PC-3 (cell line): ENCODE results near the gene ARHGEF38. TPM values are rescaled to one million over a fixed set of nuclear protein-coding genes. Genes with fewer than 3 reads are reported as not detected.
"Not testable (repeated sequence)": the region's sequence is repeated elsewhere in the genome, so short reads cannot be mapped to it uniquely, and the experiment has no call there.

Experiments used
- ATAC-seq: fragments of 200-7000 bp; cut with Tn5 transposase; 2 replicates; pipeline ENCODE4 v1.9.1; 2020; ENCODE audit warnings: mild to moderate bottlenecking, moderate library complexity
- BruUV-seq: library from RNA; stranded (reverse); fragments of 400-500 nt; replicated peaks from 2 replicates; lab custom pipeline; 2021; lab: Mats Ljungman, UMichigan
- CTCF ChIA-PET: fragments of 300-600 bp; sonication (Branson Sonifier 250); formaldehyde crosslinking; loops from one replicate; lab custom pipeline; 2022; ENCODE audit warnings: antibody characterized with exemption; lab: Charles Lee
- POLR2A ChIA-PET: fragments of 300-600 bp; sonication (Branson Sonifier 250); formaldehyde crosslinking; loops from one replicate; lab custom pipeline; 2022; ENCODE audit warnings: antibody characterized with exemption; ENCODE audit not compliant: unreplicated experiment; lab: Charles Lee
- DNase-seq: peaks from one replicate; pipeline ENCODE4 v3.0.0-alpha.2; 2015
- H2AFZ ChIP-seq: fragments of 300-600 bp; sonication (generic); 2 replicates; pipeline ENCODE4 v1.6.0; 2016; ENCODE audit warnings: antibody characterized with exemption, low read length
- H3F3A ChIP-seq: fragments of 300-600 bp; sonication (generic); one replicate; pipeline ENCODE4 v1.6.0; 2017; ENCODE audit warnings: antibody characterized with exemption, low read length, control low read depth, mild to moderate bottlenecking; ENCODE audit not compliant: unreplicated experiment
- H3K27ac ChIP-seq: fragments of 300-600 bp; sonication (generic); 2 replicates; pipeline ENCODE4 v1.5.1; 2016; ENCODE audit warnings: mild to moderate bottlenecking, low read length
- H3K27me3 ChIP-seq: fragments of 300-600 bp; sonication (generic); 2 replicates; pipeline ENCODE4 v1.6.1; 2016; ENCODE audit warnings: low read length, mixed read lengths
- H3K36me3 ChIP-seq: fragments of 300-600 bp; sonication (generic); 2 replicates; pipeline ENCODE4 v1.6.1; 2016; ENCODE audit warnings: low read depth, mixed run types, low read length, mixed read lengths
- H3K4me1 ChIP-seq: fragments of 300-600 bp; sonication (generic); 2 replicates; pipeline ENCODE4 v1.5.1; 2016; ENCODE audit warnings: low read length; ENCODE audit not compliant: insufficient read depth
- H3K4me2 ChIP-seq: fragments of 300-600 bp; sonication (generic); 2 replicates; pipeline ENCODE4 v1.6.0; 2016; ENCODE audit warnings: low read length
- H3K4me3 ChIP-seq: fragments of 300-600 bp; sonication (generic); 2 replicates; pipeline ENCODE4 v1.5.1; 2016; ENCODE audit warnings: mild to moderate bottlenecking, low read length, mixed read lengths
- H3K79me2 ChIP-seq: fragments of 300-600 bp; sonication (generic); 2 replicates; pipeline ENCODE4 v1.6.1; 2017; ENCODE audit warnings: low read length, mixed read lengths
- H3K9ac ChIP-seq: fragments of 300-600 bp; sonication (generic); 2 replicates; pipeline ENCODE4 v1.6.0; 2016; ENCODE audit warnings: mild to moderate bottlenecking, low read length
- H3K9me2 ChIP-seq: fragments of 300-600 bp; sonication (generic); replicated peaks from 2 replicates; pipeline ENCODE4 v1.6.1; 2016; ENCODE audit warnings: mixed run types, low read length, mixed read lengths
- H3K9me3 ChIP-seq: fragments of 300-600 bp; sonication (generic); 2 replicates; pipeline ENCODE4 v1.6.1; 2016; ENCODE audit warnings: low read length, mixed read lengths
- H4K20me1 ChIP-seq: fragments of 300-600 bp; sonication (generic); 2 replicates; pipeline ENCODE4 v1.6.1; 2016; ENCODE audit warnings: low read length, mixed read lengths
- EZH2 ChIP-seq: fragments of 300-600 bp; sonication (generic); IDR thresholded peaks from one replicate; pipeline ENCODE4 v1.6.1; 2017; ENCODE audit warnings: antibody characterized with exemption, mild to moderate bottlenecking, low read length; ENCODE audit not compliant: unreplicated experiment
- EZH2phosphoT487 ChIP-seq: fragments of 300-600 bp; sonication (generic); IDR thresholded peaks from 2 replicates; pipeline ENCODE4 v1.6.1; 2018; ENCODE audit warnings: mild to moderate bottlenecking, antibody characterized with exemption, low read length, borderline replicate concordance
- intact Hi-C: fragments of 100-400 bp; cut with micrococcal nuclease; formaldehyde crosslinking; loops from 2 replicates; pipeline ENCODE4 v1.9.0; 2023
- total RNA-seq: library from RNA; depleted of rRNA; stranded (reverse); fragments of >200 nt; gene quantifications from 2 replicates; pipeline ENCODE4 v1.2.3, GENCODE V29; 2014
- TF ChIP-seq, protein P1 (sequence below): fragments of 300-600 bp; sonication (generic); conservative IDR thresholded peaks from 2 replicates; pipeline ENCODE4 v1.5.1; 2017; ENCODE audit warnings: antibody characterized with exemption, low read depth, mild to moderate bottlenecking, low read length

Gene ARHGEF38
- total RNA-seq, 1 experiment from 2014 or later: 2.0 TPM

DNA sequence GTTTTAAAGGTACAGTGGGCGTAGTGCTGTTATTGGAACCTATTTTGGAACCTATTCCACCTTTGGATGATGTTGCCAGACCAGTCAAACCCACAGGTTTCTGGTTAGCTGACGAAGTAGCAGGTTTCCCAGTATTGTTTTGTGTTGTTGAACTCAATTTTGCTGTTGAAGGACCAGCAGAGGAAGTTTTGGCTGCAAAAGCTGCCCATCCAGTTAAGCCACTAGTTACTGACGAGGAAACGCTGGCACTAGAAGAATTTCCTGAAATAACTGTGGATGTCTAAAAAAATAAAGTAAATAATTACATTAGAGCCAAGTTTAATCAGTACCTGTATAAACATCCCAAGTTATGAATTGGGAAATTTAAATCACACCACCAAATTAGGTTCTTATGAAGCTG, 130.6 kb downstream of the ARHGEF38 start:
- H3K79me2 ChIP-seq: no peaks in the 10 kb centered on the region
- H3K9ac ChIP-seq: no peak overlapping the region
- no peaks in the 10 kb centered on the region for H3K27me3 ChIP-seq
- no TSS peak for BruUV-seq
- no peak for TF ChIP-seq EZH2
- TF ChIP-seq, protein P1, sequence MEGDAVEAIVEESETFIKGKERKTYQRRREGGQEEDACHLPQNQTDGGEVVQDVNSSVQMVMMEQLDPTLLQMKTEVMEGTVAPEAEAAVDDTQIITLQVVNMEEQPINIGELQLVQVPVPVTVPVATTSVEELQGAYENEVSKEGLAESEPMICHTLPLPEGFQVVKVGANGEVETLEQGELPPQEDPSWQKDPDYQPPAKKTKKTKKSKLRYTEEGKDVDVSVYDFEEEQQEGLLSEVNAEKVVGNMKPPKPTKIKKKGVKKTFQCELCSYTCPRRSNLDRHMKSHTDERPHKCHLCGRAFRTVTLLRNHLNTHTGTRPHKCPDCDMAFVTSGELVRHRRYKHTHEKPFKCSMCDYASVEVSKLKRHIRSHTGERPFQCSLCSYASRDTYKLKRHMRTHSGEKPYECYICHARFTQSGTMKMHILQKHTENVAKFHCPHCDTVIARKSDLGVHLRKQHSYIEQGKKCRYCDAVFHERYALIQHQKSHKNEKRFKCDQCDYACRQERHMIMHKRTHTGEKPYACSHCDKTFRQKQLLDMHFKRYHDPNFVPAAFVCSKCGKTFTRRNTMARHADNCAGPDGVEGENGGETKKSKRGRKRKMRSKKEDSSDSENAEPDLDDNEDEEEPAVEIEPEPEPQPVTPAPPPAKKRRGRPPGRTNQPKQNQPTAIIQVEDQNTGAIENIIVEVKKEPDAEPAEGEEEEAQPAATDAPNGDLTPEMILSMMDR: no peak
- no peak for TF ChIP-seq EZH2phosphoT487
- DNase-seq: peak; percentile 92
- no peak overlapping the region for H3K4me3 ChIP-seq
- H3K27ac ChIP-seq: peak overlapping the region; percentile 60
- H4K20me1 ChIP-seq: no peaks in the 10 kb centered on the region
- peak overlapping the region; percentile 50 for H3K4me2 ChIP-seq
- no peaks in the 10 kb centered on the region for H3K9me3 ChIP-seq
- ChIA-PET POLR2A (no interaction called here), CTCF (no interaction called here)
- H3K4me1 ChIP-seq: peaks cover 41% of the 10 kb centered on the region
- peaks cover 7% of the 10 kb centered on the region for H3K36me3 ChIP-seq
- H3F3A ChIP-seq: peaks cover 7% of the 10 kb centered on the region
- H2AFZ ChIP-seq: no peak overlapping the region
- intact Hi-C loops: no loop called here
- no peaks in the 10 kb centered on the region for H3K9me2 ChIP-seq
- ATAC-seq: peak; percentile 64

DNA sequence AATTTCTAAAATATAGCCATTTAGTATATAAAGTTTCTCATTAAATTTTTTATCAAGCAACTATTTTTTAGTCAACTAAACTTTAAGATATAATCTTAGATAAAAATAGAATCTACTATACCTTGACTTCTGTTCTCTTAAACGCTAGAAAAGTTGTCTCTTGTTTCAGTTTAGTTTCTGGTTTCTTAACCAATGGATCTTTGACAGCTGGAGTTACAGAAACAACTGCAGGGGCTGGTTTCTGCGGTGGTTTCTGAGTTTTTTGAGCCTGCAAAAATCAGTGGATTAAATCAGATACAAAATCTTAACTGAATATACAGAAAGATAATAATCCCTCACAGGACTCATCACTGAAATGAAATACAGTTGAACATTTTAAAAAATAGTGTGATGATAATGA, 134.2 kb downstream of the ARHGEF38 start:
- Histone ChIP-seq H3K79me2 (no peaks in the 10 kb centered on the region), H3F3A (peaks cover 7% of the 10 kb centered on the region), H4K20me1 (no peaks in the 10 kb centered on the region), H3K9me3 (no peaks in the 10 kb centered on the region), H3K9ac (no peak overlapping the region), H3K36me3 (peaks cover 24% of the 10 kb centered on the region), H3K4me3 (no peak overlapping the region), H3K27me3 (no peaks in the 10 kb centered on the region), H2AFZ (no peak overlapping the region), H3K27ac (no peak overlapping the region), H3K4me1 (peaks cover 19% of the 10 kb centered on the region), H3K9me2 (no peaks in the 10 kb centered on the region), H3K4me2 (no peak overlapping the region)
- no TSS peak for BruUV-seq
- DNase-seq (no peak), ATAC-seq (no peak)
- TF ChIP-seq EZH2phosphoT487: no peak
- TF ChIP-seq EZH2: no peak
- TF ChIP-seq, protein P1: no peak
- intact Hi-C loops: no loop called here
- CTCF ChIA-PET: no interaction called here
- POLR2A ChIA-PET: no interaction called here

DNA sequence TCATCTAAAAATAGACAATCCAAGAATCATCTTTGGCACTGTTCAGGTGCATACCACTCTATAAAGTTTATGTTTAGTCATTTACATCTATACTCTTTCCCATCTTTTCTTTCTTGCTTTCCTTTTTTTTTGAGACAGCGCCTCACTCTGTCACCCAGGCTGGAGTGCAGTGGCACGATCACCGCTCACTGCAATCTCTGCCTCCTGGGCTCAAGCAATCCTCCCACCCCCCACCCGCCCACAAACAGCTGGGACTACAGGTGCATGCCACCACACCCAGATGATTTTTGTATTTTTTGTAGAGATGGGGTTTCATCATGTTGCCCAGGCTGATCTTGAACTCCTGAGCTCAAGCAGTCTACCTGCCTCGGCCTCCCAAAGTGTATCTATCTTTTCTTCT, 142.4 kb downstream of the ARHGEF38 start:
- H3K9me2 ChIP-seq, POLR2A ChIA-PET, intact Hi-C loops, H3K4me2 ChIP-seq, H4K20me1 ChIP-seq, H3K27ac ChIP-seq, H3F3A ChIP-seq, H2AFZ ChIP-seq, H3K4me1 ChIP-seq, ATAC-seq, H3K9me3 ChIP-seq, DNase-seq, H3K27me3 ChIP-seq, BruUV-seq, H3K9ac ChIP-seq, H3K79me2 ChIP-seq, H3K4me3 ChIP-seq, CTCF ChIA-PET: not testable (repeated sequence)
- H3K36me3 ChIP-seq: peaks cover 12% of the 10 kb centered on the region; the same call in 1 of the 2 replicates

DNA sequence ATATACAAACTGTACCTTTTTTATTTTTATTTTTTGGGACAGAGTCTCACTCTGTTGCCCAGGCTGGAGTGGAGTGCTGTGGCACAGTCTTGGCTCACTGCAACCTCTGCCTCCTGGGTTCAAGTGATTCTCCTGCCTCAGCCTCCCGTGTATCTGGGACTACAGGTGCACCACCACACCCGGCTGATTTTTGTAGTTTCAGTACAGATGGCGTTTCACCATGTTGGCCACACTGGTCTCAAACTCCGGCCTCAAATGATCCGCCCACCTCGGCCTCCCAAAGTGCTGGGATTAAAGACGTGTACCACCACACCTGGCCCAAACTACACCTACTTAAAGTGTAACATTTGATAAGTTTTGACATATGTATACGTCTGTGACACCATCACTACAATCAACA, 143.4 kb downstream of the ARHGEF38 start:
- H3K4me3 ChIP-seq, H3K9me3 ChIP-seq, H3K9ac ChIP-seq, POLR2A ChIA-PET, H3K27me3 ChIP-seq, H3K9me2 ChIP-seq, H2AFZ ChIP-seq, BruUV-seq, H3K4me2 ChIP-seq, H3K27ac ChIP-seq, H3K4me1 ChIP-seq, H3K79me2 ChIP-seq, ATAC-seq, H4K20me1 ChIP-seq, intact Hi-C loops, H3F3A ChIP-seq, CTCF ChIA-PET, H3K36me3 ChIP-seq, DNase-seq: not testable (repeated sequence)
